ENCODE results near the gene ZCRB1.

- TF ChIP-seq RAD21 (IDR thresholded peaks at IDR 0.05; ENCODE audit: low read depth), result no peak
- TF ChIP-seq REST (IDR thresholded peaks at IDR 0.05; ENCODE audit: low read depth), result no peak
- no peak for TF ChIP-seq CTCF (IDR thresholded peaks at IDR 0.05 in 2 of 3, conservative IDR thresholded peaks at IDR 0.05 in 1 of 3; ENCODE audit: borderline replicate concordance in 1 of 3, insufficient read depth in 1 of 3, low read depth in 2 of 3, low read length in 2 of 3)
- no peak for TF ChIP-seq POLR2A (IDR thresholded peaks at IDR 0.05; ENCODE audit: borderline replicate concordance, extremely low read depth, insufficient read depth, insufficient read length)
Observed at GRCh38 chr12:42299392-42300308, 26.2 kb downstream of the ZCRB1 start.
